ENCODE results near the gene GPATCH8.

GRCh38 chr17:44523672-44523972, 20.4 kb upstream of the GPATCH8 start:
- TF ChIP-seq CTCF (optimal IDR thresholded peaks at IDR 0.05 in 1 of 3, IDR thresholded peaks at IDR 0.05 in 1 of 3, conservative IDR thresholded peaks at IDR 0.05 in 1 of 3; ENCODE audit: extremely low read depth in 1 of 3, insufficient read depth in 2 of 3, low read length in 3 of 3) (no peak), EZH2 (IDR thresholded peaks at IDR 0.05; ENCODE audit: low read length) (no peak)

Measured in keratinocyte (primary cell).